HCT116 (cell line): ENCODE measurements around the gene SEC14L6. TPM values are rescaled to one million over a fixed set of nuclear protein-coding genes. Genes with fewer than 3 reads are reported as not detected.

ENCODE experiments used
- ATAC-seq: fragments of 200-7000 bp; cut with Tn5 transposase; 2 replicates; pipeline ENCODE4 v1.9.1; 2020; ENCODE audit warnings: mild to moderate bottlenecking, moderate library complexity
- BruUV-seq: library from RNA; stranded (reverse); fragments of 400-500 nt; replicated peaks from 2 replicates; lab custom pipeline; 2021; lab: Mats Ljungman, UMichigan
- CTCF ChIA-PET: fragments of 300-600 bp; sonication (Branson Sonifier 250); formaldehyde crosslinking; loops from one replicate; lab custom pipeline; 2021; ENCODE audit warnings: antibody characterized with exemption; lab: Charles Lee
- POLR2A ChIA-PET: fragments of 300-600, 350-600 bp; sonication (Branson Sonifier 250); formaldehyde crosslinking; loops from one replicate; lab custom pipeline; 2021; ENCODE audit warnings: antibody characterized with exemption; lab: Charles Lee
- RAD21 ChIA-PET, 2 experiments: fragments of 300-600 bp; sonication (Branson Sonifier 250); formaldehyde crosslinking; loops; one replicate each; lab custom pipeline; 2023; ENCODE audit warnings: low total read pairs in 2 of 2; ENCODE audit not compliant: uncharacterized antibody in 2 of 2, unreplicated experiment in 2 of 2, low non-redundant PET in 1 of 2; lab: Charles Lee
- DNase-seq: peaks from one replicate; pipeline ENCODE4 v3.0.0-alpha.2; 2010; ENCODE audit warnings: low read depth, low spot score
- H2AFZ ChIP-seq: fragments of 200-600 bp; shearing (Covaris generic), sonication (generic); 2 replicates; pipeline ENCODE4 v1.6.1; 2017; ENCODE audit warnings: low read depth, mixed run types, mixed read lengths, antibody characterized with exemption, low read length; ENCODE audit not compliant: poor library complexity, severe bottlenecking
- H3K27ac ChIP-seq: 2 replicates; pipeline ENCODE4 v1.5.1; 2012; ENCODE audit warnings: low read depth, low read length
- H3K27me3 ChIP-seq: fragments of 200-600 bp; sonication (generic); 2 replicates; pipeline ENCODE4 v1.6.1; 2016; ENCODE audit warnings: mixed run types, low read length, mixed read lengths; ENCODE audit not compliant: insufficient read depth
- H3K36me3 ChIP-seq, 2 experiments: fragments of 200-500 bp in 1 of 2; fragments of 200-600 bp in 1 of 2; sonication (Bioruptor generic) in 1 of 2; sonication (generic) in 1 of 2; 2 replicates each; pipeline versions ENCODE4 v1.5.1 to v1.6.1; 2014 to 2016; ENCODE audit warnings: low read length in 2 of 2, inconsistent platforms in 1 of 2, mixed read lengths in 1 of 2, mixed run types in 1 of 2; ENCODE audit not compliant: insufficient read depth in 2 of 2, control insufficient read depth in 1 of 2
- H3K4me1 ChIP-seq, 2 experiments: fragments of 200-600 bp in 1 of 2; sonication (generic) in 1 of 2; 2 replicates each; pipeline versions ENCODE4 v1.5.1 to v1.6.1; 2012 to 2017; ENCODE audit warnings: low read length in 2 of 2, inconsistent platforms in 1 of 2, mild to moderate bottlenecking in 1 of 2, mixed read lengths in 1 of 2, mixed run types in 1 of 2, moderate library complexity in 1 of 2; ENCODE audit not compliant: insufficient read depth in 2 of 2, control insufficient read depth in 1 of 2
- H3K4me2 ChIP-seq: fragments of 200-600 bp; sonication (generic); 2 replicates; pipeline ENCODE4 v1.6.1; 2017; ENCODE audit warnings: mixed run types, low read length, mixed read lengths
- H3K4me3 ChIP-seq, 2 experiments: fragments of 200-600 bp in 1 of 2; sonication (generic) in 1 of 2; replicated peaks in 1 of 2; 2 replicates each; pipeline ENCODE4 v1.5.1; 2011 to 2016; ENCODE audit warnings: low read length in 2 of 2, control low read depth in 1 of 2, low read depth in 1 of 2, mild to moderate bottlenecking in 1 of 2, mixed read lengths in 1 of 2, mixed run types in 1 of 2
- H3K79me2 ChIP-seq: fragments of 200-600 bp; sonication (generic); 2 replicates; pipeline ENCODE4 v1.6.1; 2017; ENCODE audit warnings: mild to moderate bottlenecking, mixed run types, low read length, moderate library complexity, mixed read lengths; ENCODE audit not compliant: insufficient read depth
- H3K9ac ChIP-seq: fragments of 200-600 bp; sonication (generic); 2 replicates; pipeline ENCODE4 v1.6.1; 2016; ENCODE audit warnings: low read length, mixed read lengths
- H3K9me2 ChIP-seq: fragments of 200-600 bp; sonication (generic), shearing (Covaris generic); 2 replicates; pipeline ENCODE4 v1.6.1; 2017; ENCODE audit warnings: mixed run types, mild to moderate bottlenecking, moderate library complexity; ENCODE audit not compliant: insufficient read depth
- H3K9me3 ChIP-seq, 2 experiments: fragments of 200-500 bp in 1 of 2; fragments of 200-600 bp in 1 of 2; sonication (Bioruptor generic) in 1 of 2; sonication (generic) in 1 of 2; 2 replicates each; pipeline ENCODE4 v1.6.1; 2014 to 2017; ENCODE audit warnings: low read length in 2 of 2, mixed read lengths in 2 of 2, inconsistent platforms in 1 of 2, low read depth in 1 of 2, mild to moderate bottlenecking in 1 of 2, mixed run types in 1 of 2, moderate library complexity in 1 of 2; ENCODE audit not compliant: control insufficient read depth in 1 of 2, insufficient read depth in 1 of 2
- H4K20me1 ChIP-seq: fragments of 200-600 bp; sonication (generic), shearing (Covaris generic); 2 replicates; pipeline ENCODE4 v1.6.1; 2017; ENCODE audit warnings: mixed run types, mild to moderate bottlenecking, moderate library complexity; ENCODE audit not compliant: insufficient read depth
- ATF3 ChIP-seq: IDR thresholded peaks from 2 replicates; pipeline ENCODE4 v1.6.1; 2012
- CBX3 ChIP-seq: IDR thresholded peaks from 2 replicates; pipeline ENCODE4 v1.6.1; 2012; ENCODE audit warnings: low read depth
- EGR1 ChIP-seq: IDR thresholded peaks from 2 replicates; pipeline ENCODE4 v1.6.1; 2012; ENCODE audit warnings: low read depth
- ELF1 ChIP-seq: IDR thresholded peaks from 2 replicates; pipeline ENCODE4 v1.6.1; 2012; ENCODE audit warnings: low read depth, borderline replicate concordance
- FOSL1 ChIP-seq: IDR thresholded peaks from 2 replicates; pipeline ENCODE4 v1.6.1; 2012; ENCODE audit warnings: low read depth
- MAX ChIP-seq: IDR thresholded peaks from 2 replicates; pipeline ENCODE4 v1.6.1; 2012
- RAD21 ChIP-seq: IDR thresholded peaks from 2 replicates; pipeline ENCODE4 v1.6.1; 2012; ENCODE audit warnings: low read depth, mild to moderate bottlenecking
- REST ChIP-seq: IDR thresholded peaks from 2 replicates; pipeline ENCODE4 v1.6.1; 2012; ENCODE audit warnings: low read depth
- ZNF274 ChIP-seq: fragments of 200-500 bp; sonication (Bioruptor generic); IDR thresholded peaks from 2 replicates; pipeline ENCODE4 v1.6.1; 2014; ENCODE audit warnings: mild to moderate bottlenecking, low read depth, low read length, inconsistent platforms
- intact Hi-C: fragments of 100-400 bp; cut with micrococcal nuclease; formaldehyde crosslinking; loops from 2 replicates; pipeline ENCODE4 v1.10.0; 2022
- total RNA-seq: library from RNA; stranded (reverse); gene quantifications from one replicate; pipeline ENCODE4 v1.2.1, GENCODE V29; 2021; ENCODE audit not compliant: unreplicated experiment
- TF ChIP-seq, protein P1 (sequence below): IDR thresholded peaks from 2 replicates; pipeline ENCODE4 v1.6.1; 2011; ENCODE audit warnings: mild to moderate bottlenecking, low read length, moderate library complexity; ENCODE audit not compliant: insufficient replicate concordance; ENCODE audit errors: extremely low read depth

Gene SEC14L6
- total RNA-seq, 1 experiment from 2014 or later: not detected

DNA sequence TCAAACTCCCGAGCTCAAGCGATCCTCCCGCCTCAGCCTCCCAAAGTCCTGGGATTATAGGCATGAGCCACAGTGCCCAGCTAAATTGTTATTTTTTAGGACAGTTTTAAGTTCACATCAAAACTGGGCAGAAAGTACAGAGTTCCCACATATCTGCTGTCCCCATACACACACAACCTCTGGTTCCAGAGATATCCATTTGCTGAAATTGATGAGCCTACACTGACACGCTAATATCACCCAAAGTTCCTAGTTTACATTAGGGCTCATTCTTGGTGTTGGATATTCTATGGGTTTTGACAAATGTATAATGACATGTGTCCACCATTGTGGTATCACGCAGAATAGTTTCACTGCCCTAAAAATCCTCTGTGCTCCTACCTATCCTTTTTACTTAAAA is 38.3 kb downstream of the SEC14L6 start:
- ATAC-seq: no peak
- RAD21 ChIA-PET: no interaction called here
- no peaks in the 10 kb centered on the region for H4K20me1 ChIP-seq
- TF ChIP-seq MAX (no peak), EGR1 (no peak), CBX3 (no peak), ELF1 (no peak), FOSL1 (no peak), RAD21 (no peak), ATF3 (no peak), ZNF274 (no peak), REST (no peak)
- TF ChIP-seq, protein P1, sequence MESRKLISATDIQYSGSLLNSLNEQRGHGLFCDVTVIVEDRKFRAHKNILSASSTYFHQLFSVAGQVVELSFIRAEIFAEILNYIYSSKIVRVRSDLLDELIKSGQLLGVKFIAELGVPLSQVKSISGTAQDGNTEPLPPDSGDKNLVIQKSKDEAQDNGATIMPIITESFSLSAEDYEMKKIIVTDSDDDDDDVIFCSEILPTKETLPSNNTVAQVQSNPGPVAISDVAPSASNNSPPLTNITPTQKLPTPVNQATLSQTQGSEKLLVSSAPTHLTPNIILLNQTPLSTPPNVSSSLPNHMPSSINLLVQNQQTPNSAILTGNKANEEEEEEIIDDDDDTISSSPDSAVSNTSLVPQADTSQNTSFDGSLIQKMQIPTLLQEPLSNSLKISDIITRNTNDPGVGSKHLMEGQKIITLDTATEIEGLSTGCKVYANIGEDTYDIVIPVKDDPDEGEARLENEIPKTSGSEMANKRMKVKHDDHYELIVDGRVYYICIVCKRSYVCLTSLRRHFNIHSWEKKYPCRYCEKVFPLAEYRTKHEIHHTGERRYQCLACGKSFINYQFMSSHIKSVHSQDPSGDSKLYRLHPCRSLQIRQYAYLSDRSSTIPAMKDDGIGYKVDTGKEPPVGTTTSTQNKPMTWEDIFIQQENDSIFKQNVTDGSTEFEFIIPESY: no peak
- H3K27ac ChIP-seq: no peak overlapping the region
- no peak overlapping the region for H3K9ac ChIP-seq
- H3K4me3 ChIP-seq: no peak overlapping the region
- intact Hi-C loops: no loop called here
- no peaks in the 10 kb centered on the region for H3K27me3 ChIP-seq
- peaks cover 3 to 4% of the 10 kb centered on the region in 2 experiments; a peak in 2 of 4 replicates for H3K9me3 ChIP-seq
- no peaks in the 10 kb centered on the region for H3K79me2 ChIP-seq
- BruUV-seq: no TSS peak
- no peak overlapping the region for H2AFZ ChIP-seq
- no peak for DNase-seq
- CTCF ChIA-PET: interaction anchor here (1.2 kb wide), 1 partner anchor 48 kb away, joined by 3 read pairs; no protein-coding TSS in a partner anchor
- POLR2A ChIA-PET: no interaction called here
- H3K36me3 ChIP-seq: no peaks in the 10 kb centered on the region
- H3K4me1 ChIP-seq: peaks cover 6 to 23% of the 10 kb centered on the region in 2 experiments
- H3K4me2 ChIP-seq: no peak overlapping the region
- no peaks in the 10 kb centered on the region for H3K9me2 ChIP-seq
